ENCODE measurements around the gene TP63. TPM values are rescaled to one million over a fixed set of nuclear protein-coding genes. Genes with fewer than 3 reads are reported as not detected.

Gene TP63
- total RNA-seq, 1 experiment from 2014 or later, result not detected

DNA sequence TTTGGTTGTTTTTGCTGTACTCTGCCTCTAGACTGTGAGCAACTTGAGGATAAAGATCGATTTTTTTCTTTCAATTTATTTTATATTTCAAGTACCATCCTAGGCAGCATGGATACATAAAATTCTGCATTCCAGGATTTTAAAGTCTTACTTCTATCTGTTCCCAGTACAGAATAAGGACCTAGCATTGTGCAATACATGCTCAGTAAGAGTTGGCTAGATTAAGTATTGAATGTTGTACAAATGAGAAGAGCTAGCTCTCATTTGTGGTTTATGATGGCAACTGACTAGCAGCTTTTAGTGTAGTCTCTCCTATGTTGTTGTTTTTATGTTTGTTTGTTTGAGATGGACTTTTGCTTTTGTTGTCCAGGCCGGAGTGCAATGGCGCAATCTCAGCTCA lies 222.7 kb downstream of the TP63 start:
- TF ChIP-seq, protein P1, sequence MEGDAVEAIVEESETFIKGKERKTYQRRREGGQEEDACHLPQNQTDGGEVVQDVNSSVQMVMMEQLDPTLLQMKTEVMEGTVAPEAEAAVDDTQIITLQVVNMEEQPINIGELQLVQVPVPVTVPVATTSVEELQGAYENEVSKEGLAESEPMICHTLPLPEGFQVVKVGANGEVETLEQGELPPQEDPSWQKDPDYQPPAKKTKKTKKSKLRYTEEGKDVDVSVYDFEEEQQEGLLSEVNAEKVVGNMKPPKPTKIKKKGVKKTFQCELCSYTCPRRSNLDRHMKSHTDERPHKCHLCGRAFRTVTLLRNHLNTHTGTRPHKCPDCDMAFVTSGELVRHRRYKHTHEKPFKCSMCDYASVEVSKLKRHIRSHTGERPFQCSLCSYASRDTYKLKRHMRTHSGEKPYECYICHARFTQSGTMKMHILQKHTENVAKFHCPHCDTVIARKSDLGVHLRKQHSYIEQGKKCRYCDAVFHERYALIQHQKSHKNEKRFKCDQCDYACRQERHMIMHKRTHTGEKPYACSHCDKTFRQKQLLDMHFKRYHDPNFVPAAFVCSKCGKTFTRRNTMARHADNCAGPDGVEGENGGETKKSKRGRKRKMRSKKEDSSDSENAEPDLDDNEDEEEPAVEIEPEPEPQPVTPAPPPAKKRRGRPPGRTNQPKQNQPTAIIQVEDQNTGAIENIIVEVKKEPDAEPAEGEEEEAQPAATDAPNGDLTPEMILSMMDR (conservative IDR thresholded peaks at IDR 0.05), result no peak
- Histone ChIP-seq H3K27ac (ENCODE audit: insufficient read length, low read depth, low read length) (no peak overlapping the region), H4K91ac (ENCODE audit: insufficient read length, low read depth, low read length) (no peak overlapping the region), H3T11ph (ENCODE audit: low read length) (no peak overlapping the region), H3K79me2 (ENCODE audit: insufficient read depth, low read length) (no peaks in the 10 kb centered on the region), H3K18ac (ENCODE audit: insufficient read length, low read depth, low read length) (no peak overlapping the region), H3K27me3 (ENCODE audit: insufficient read depth, low read length) (no peaks in the 10 kb centered on the region), H3K14ac (ENCODE audit: insufficient read depth, low read length) (no peak overlapping the region), H2BK120ac (ENCODE audit: low read depth, low read length, poor library complexity, severe bottlenecking) (no peak overlapping the region), H3K4me2 (ENCODE audit: insufficient read depth, insufficient read length, low read length) (no peak overlapping the region), H3K56ac (ENCODE audit: insufficient read length, low read depth, low read length) (no peak overlapping the region), H2AFZ (ENCODE audit: low read length) (no peak overlapping the region), H2BK5ac (ENCODE audit: insufficient read length, low read length) (no peak overlapping the region), H2BK15ac (ENCODE audit: low read depth, low read length) (no peak overlapping the region), H3K23ac (ENCODE audit: insufficient read length, low read depth, low read length) (no peak overlapping the region), H3K4ac (ENCODE audit: low read depth, low read length) (no peak overlapping the region), H4K20me1 (ENCODE audit: control insufficient read depth, insufficient read depth, insufficient read length) (no peaks in the 10 kb centered on the region), H3K79me1 (ENCODE audit: insufficient read depth, low read depth, low read length, poor library complexity, severe bottlenecking) (no peaks in the 10 kb centered on the region), H4K5ac (ENCODE audit: insufficient read length, low read depth, low read length) (no peak overlapping the region), H2BK12ac (ENCODE audit: insufficient read length, low read depth, low read length) (no peak overlapping the region), H3K23me2 (ENCODE audit: insufficient read length, low read depth, low read length, poor library complexity, severe bottlenecking) (no peaks in the 10 kb centered on the region), H3K9me3 (ENCODE audit: control insufficient read depth, low read depth, low read length) (no peaks in the 10 kb centered on the region), H3K9ac (ENCODE audit: extremely low read depth, insufficient read length, low read length) (no peak overlapping the region), H4K8ac (replicated peaks; ENCODE audit: insufficient read length, low read depth, low read length) (no peak overlapping the region), H2BK20ac (ENCODE audit: low read depth, low read length, poor library complexity, severe bottlenecking) (no peak overlapping the region), H3K4me1 (ENCODE audit: insufficient read depth, low read length) (no peaks in the 10 kb centered on the region), H2AK5ac (ENCODE audit: insufficient read length, low read length) (no peak overlapping the region)
- Mint-ChIP-seq H3K36me3 (ENCODE audit: insufficient read depth in 1 of 3, low read depth in 3 of 3) (no peaks in the 10 kb centered on the region; a peak in 1 of 7 replicates), H3K27ac (no peak overlapping the region), H3K27me3 (ENCODE audit: low read depth) (no peaks in the 10 kb centered on the region; the same call in 1 of the 2 replicates), H3K9me3 (peaks cover 3 to 5% of the 10 kb centered on the region in 2 experiments; a peak in 3 of 5 replicates), H3K4me1 (peaks cover 13 to 18% of the 10 kb centered on the region in 2 experiments), H3K4me3 (no peak overlapping the region)
- no peak for DNase-seq
- no CpG with 5 or more reads among the region's 3 CpGs for WGBS (ENCODE audit: extremely low coverage, insufficient read length, low lambda C conversion rate)

Data from H9 (cell line).